Breast epithelium (tissue), 3 donors: ENCODE measurements around the gene BICC1.

Experiments
- POLR2A ChIP-seq: fragments of 450-650 bp; IDR thresholded peaks from one replicate; pipeline ENCODE4 v1.6.1; 2016; ENCODE audit warnings: antibody characterized with exemption, mild to moderate bottlenecking, moderate library complexity
- POLR2AphosphoS5 ChIP-seq, 3 donors: sonication (generic); formaldehyde crosslinking; IDR thresholded peaks; one replicate each; pipeline ENCODE4 v1.6.1; 2017; ENCODE audit warnings: antibody characterized with exemption in 3 of 3
- TF ChIP-seq, protein P1 (sequence below), 3 donors: fragments of 450-650 bp; IDR thresholded peaks; one replicate each; pipeline ENCODE4 v1.5.1; 2016 to 2017; ENCODE audit warnings: antibody characterized with exemption in 3 of 3, mild to moderate bottlenecking in 3 of 3, moderate library complexity in 3 of 3

DNA sequence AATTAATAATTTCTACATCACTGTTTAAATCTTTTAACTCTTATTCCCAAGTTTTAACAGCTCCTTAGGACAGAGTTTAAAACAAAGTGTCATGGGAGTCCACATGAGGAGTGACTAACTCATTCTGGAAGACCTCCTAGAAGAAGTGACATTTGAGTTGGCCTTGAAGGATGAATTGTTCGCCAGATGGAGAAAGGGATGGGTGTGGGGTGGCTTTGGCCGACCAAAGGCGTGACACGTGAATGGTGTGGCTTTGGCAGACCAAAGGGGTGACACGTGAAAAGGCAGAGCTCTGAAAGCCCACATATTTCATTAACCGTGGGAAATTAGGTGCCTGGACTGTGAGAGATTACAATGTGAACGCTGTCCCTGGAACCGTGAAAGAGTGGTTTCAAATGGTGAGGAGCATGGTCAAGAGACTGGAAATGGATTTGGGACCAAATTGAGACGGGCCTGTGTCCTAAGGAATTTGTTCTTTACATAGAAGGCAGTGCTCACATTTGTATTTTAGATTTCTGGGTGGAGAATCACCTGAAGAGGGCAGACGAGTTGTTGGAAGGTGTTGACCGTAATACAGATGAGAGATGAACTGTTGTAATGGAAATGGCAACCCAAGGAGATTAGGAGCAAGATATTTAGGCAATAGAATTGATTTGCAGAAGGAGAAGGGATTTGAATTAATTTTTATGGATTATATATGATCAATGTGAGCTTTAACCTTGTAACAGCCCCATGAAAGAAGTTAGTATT, 228.1 kb downstream of the BICC1 start:
- TF ChIP-seq, protein P1, sequence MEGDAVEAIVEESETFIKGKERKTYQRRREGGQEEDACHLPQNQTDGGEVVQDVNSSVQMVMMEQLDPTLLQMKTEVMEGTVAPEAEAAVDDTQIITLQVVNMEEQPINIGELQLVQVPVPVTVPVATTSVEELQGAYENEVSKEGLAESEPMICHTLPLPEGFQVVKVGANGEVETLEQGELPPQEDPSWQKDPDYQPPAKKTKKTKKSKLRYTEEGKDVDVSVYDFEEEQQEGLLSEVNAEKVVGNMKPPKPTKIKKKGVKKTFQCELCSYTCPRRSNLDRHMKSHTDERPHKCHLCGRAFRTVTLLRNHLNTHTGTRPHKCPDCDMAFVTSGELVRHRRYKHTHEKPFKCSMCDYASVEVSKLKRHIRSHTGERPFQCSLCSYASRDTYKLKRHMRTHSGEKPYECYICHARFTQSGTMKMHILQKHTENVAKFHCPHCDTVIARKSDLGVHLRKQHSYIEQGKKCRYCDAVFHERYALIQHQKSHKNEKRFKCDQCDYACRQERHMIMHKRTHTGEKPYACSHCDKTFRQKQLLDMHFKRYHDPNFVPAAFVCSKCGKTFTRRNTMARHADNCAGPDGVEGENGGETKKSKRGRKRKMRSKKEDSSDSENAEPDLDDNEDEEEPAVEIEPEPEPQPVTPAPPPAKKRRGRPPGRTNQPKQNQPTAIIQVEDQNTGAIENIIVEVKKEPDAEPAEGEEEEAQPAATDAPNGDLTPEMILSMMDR (IDR thresholded peaks at IDR 0.05): no peak
- no peak for TF ChIP-seq POLR2AphosphoS5 (IDR thresholded peaks at IDR 0.05)
- TF ChIP-seq POLR2A: no peak
